ENCODE data around the gene BRAF.

DNA sequence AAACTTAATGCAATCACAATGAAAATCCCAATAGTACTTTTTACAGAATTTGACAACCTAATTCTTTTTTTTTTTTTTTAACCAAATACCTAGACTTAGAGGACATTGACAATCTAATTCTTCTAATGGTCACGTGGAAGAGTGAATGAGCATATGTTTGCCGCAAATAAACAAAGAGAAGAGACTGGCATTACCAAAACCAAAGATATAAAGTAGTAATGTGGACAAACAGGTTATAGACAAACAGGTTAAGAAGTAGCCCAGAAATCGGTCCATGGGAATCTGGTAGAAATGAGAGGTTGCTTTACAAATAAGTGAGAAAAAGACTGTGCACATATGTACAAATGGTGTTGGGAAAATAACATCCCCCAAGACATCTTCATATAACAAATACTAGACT is 27.7 kb downstream of the BRAF start:
- TF ChIP-seq, protein P1, sequence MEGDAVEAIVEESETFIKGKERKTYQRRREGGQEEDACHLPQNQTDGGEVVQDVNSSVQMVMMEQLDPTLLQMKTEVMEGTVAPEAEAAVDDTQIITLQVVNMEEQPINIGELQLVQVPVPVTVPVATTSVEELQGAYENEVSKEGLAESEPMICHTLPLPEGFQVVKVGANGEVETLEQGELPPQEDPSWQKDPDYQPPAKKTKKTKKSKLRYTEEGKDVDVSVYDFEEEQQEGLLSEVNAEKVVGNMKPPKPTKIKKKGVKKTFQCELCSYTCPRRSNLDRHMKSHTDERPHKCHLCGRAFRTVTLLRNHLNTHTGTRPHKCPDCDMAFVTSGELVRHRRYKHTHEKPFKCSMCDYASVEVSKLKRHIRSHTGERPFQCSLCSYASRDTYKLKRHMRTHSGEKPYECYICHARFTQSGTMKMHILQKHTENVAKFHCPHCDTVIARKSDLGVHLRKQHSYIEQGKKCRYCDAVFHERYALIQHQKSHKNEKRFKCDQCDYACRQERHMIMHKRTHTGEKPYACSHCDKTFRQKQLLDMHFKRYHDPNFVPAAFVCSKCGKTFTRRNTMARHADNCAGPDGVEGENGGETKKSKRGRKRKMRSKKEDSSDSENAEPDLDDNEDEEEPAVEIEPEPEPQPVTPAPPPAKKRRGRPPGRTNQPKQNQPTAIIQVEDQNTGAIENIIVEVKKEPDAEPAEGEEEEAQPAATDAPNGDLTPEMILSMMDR (IDR thresholded peaks at IDR 0.05): no peak
- no peak for TF ChIP-seq EP300 (IDR thresholded peaks at IDR 0.05)
- no peak for TF ChIP-seq POLR2A (IDR thresholded peaks at IDR 0.05)

All from tibial nerve (tissue), 4 donors.